Measurements from ENCODE around the gene FANCM.

Gene FANCM

GRCh38 chr14:45177076-45177475, 41.3 kb downstream of the FANCM start:
- TF ChIP-seq CREB1 (IDR thresholded peaks at IDR 0.05; ENCODE audit: low read depth) (no peak), NFIC (IDR thresholded peaks at IDR 0.05) (no peak), USF1 (IDR thresholded peaks at IDR 0.05) (no peak), TAF1 (IDR thresholded peaks at IDR 0.05; ENCODE audit: low read depth) (no peak), TCF12 (IDR thresholded peaks at IDR 0.05; ENCODE audit: low read depth) (no peak), MAX (IDR thresholded peaks at IDR 0.05) (no peak), REST (IDR thresholded peaks at IDR 0.05; ENCODE audit: low read depth) (no peak), ZBTB7A (IDR thresholded peaks at IDR 0.05; ENCODE audit: low read depth) (no peak), CEBPB (IDR thresholded peaks at IDR 0.05) (no peak), EP300 (IDR thresholded peaks at IDR 0.05; ENCODE audit: borderline replicate concordance) (no peak), EGR1 (IDR thresholded peaks at IDR 0.05) (no peak), FOXM1 (IDR thresholded peaks at IDR 0.05; ENCODE audit: borderline replicate concordance, low read depth) (no peak), YY1 (IDR thresholded peaks at IDR 0.05; ENCODE audit: low read depth) (no peak), RAD21 (IDR thresholded peaks at IDR 0.05; ENCODE audit: low read depth) (no peak), TEAD4 (IDR thresholded peaks at IDR 0.05) (no peak)

- TF ChIP-seq TEAD4 (IDR thresholded peaks at IDR 0.05) (no peak), TCF12 (IDR thresholded peaks at IDR 0.05; ENCODE audit: low read depth) (no peak), RAD21 (IDR thresholded peaks at IDR 0.05; ENCODE audit: low read depth) (no peak), CEBPB (IDR thresholded peaks at IDR 0.05) (no peak), ZBTB7A (IDR thresholded peaks at IDR 0.05; ENCODE audit: low read depth) (no peak), MAX (IDR thresholded peaks at IDR 0.05) (no peak)
These were observed 45.6 kb downstream of the FANCM start for GRCh38 chr14:45181329-45181728.

- TF ChIP-seq TCF12 (IDR thresholded peaks at IDR 0.05; ENCODE audit: low read depth): no peak
- no peak for TF ChIP-seq TAF1 (IDR thresholded peaks at IDR 0.05; ENCODE audit: low read depth)
- TF ChIP-seq EP300 (IDR thresholded peaks at IDR 0.05; ENCODE audit: borderline replicate concordance): no peak
- no peak for TF ChIP-seq NFIC (IDR thresholded peaks at IDR 0.05)
- TF ChIP-seq RAD21 (IDR thresholded peaks at IDR 0.05; ENCODE audit: low read depth): no peak
- TF ChIP-seq MAX (IDR thresholded peaks at IDR 0.05): no peak
- no peak for TF ChIP-seq CREB1 (IDR thresholded peaks at IDR 0.05; ENCODE audit: low read depth)
- TF ChIP-seq REST (IDR thresholded peaks at IDR 0.05; ENCODE audit: low read depth): no peak
These were observed 46.1 kb downstream of the FANCM start for GRCh38 chr14:45181806-45182205.

- TF ChIP-seq NFIC (IDR thresholded peaks at IDR 0.05) (no peak), RAD21 (IDR thresholded peaks at IDR 0.05; ENCODE audit: low read depth) (no peak), TAF1 (IDR thresholded peaks at IDR 0.05; ENCODE audit: low read depth) (no peak), REST (IDR thresholded peaks at IDR 0.05; ENCODE audit: low read depth) (no peak), ZBTB7A (IDR thresholded peaks at IDR 0.05; ENCODE audit: low read depth) (no peak), EGR1 (IDR thresholded peaks at IDR 0.05) (no peak), CREB1 (IDR thresholded peaks at IDR 0.05; ENCODE audit: low read depth) (no peak), TCF12 (IDR thresholded peaks at IDR 0.05; ENCODE audit: low read depth) (no peak), TEAD4 (IDR thresholded peaks at IDR 0.05) (no peak), MAX (IDR thresholded peaks at IDR 0.05) (no peak), EP300 (IDR thresholded peaks at IDR 0.05; ENCODE audit: borderline replicate concordance) (no peak), FOXM1 (IDR thresholded peaks at IDR 0.05; ENCODE audit: borderline replicate concordance, low read depth) (no peak)
These were observed 49.5 kb downstream of the FANCM start for GRCh38 chr14:45185100-45185814.

Measured in Ishikawa (cell line).